K562 (cell line): Measurements from ENCODE around the gene PHLDB1.

ENCODE experiments used
- CBX8 ChIP-seq: fragments of 200-600 bp; sonication (generic); IDR thresholded peaks from 2 replicates; pipeline ENCODE4 v1.6.1; 2012; ENCODE audit warnings: borderline replicate concordance, mixed run types, low read depth, mild to moderate bottlenecking, moderate library complexity, mixed read lengths, low read length, control low read depth, inconsistent platforms; ENCODE audit not compliant: poor library complexity, severe bottlenecking; ENCODE audit errors: extremely low read depth
- HMG20A ChIP-seq: fragments of 450-650 bp; formaldehyde crosslinking; conservative IDR thresholded peaks from 2 replicates; pipeline ENCODE4 v1.4.0; 2020; ENCODE audit warnings: mild to moderate bottlenecking, mixed read lengths
- POLR2A ChIP-seq: fragments of 450-650 bp; conservative IDR thresholded peaks from 2 replicates; pipeline ENCODE4 v1.6.1; 2016
- POLR2AphosphoS5 ChIP-seq: IDR thresholded peaks from 2 replicates; pipeline ENCODE4 v1.6.1; 2011; ENCODE audit warnings: mild to moderate bottlenecking, low read depth, low read length, moderate library complexity; ENCODE audit not compliant: control insufficient read depth, insufficient read depth
- SMAD1 ChIP-seq: fragments of 150-350 bp; IDR thresholded peaks from 2 replicates; pipeline ENCODE4 v1.6.1; 2014; ENCODE audit warnings: low read length, low read depth; ENCODE audit not compliant: partially characterized antibody
- SMARCA4 ChIP-seq: fragments of 450-650 bp; IDR thresholded peaks from 2 replicates; pipeline ENCODE4 v1.6.1; 2016
- SMC3 ChIP-seq: conservative IDR thresholded peaks from 2 replicates; pipeline ENCODE4 v1.6.1; 2011; ENCODE audit warnings: low read depth, low read length, improper control_type of control experiment; ENCODE audit not compliant: insufficient read depth
- TCF7 ChIP-seq: sonication (generic); IDR thresholded peaks from 2 replicates; pipeline ENCODE4 v1.6.1; 2016; ENCODE audit warnings: antibody characterized with exemption, borderline replicate concordance
- TF ChIP-seq, protein P1 (sequence below): fragments of 250-450 bp; sonication (Bioruptor Pico); IDR thresholded peaks from 2 replicates; pipeline ENCODE4 v1.8.0; 2021; ENCODE audit warnings: borderline replicate concordance, mild to moderate bottlenecking, moderate library complexity; ENCODE audit not compliant: poor library complexity, severe bottlenecking
- TF ChIP-seq, protein P2 (sequence below): sonication (generic); formaldehyde crosslinking; IDR thresholded peaks from 2 replicates; pipeline ENCODE4 v1.9.0; 2022; ENCODE audit warnings: mild to moderate bottlenecking, missing genetic modification reagents

DNA sequence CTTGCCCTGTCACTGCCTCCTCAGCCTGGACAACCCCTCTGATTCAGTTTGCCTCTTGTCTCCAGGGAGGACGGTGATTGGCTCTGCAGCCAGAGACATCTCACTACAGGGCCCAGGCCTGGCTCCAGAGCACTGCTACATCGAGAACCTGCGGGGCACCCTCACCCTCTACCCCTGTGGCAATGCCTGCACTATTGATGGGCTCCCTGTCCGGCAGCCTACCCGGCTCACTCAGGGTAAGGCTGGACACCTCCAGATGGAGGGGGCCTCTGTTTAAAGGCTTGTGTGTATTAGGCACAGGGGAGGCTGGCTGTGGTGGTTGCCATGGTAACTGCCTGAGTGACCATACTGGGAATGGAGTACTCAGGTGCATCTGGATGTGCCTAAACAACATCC lies 8.6 kb downstream of the PHLDB1 start:
- TF ChIP-seq SMC3 (no peak), POLR2AphosphoS5 (no peak), POLR2A (no peak), TCF7 (no peak), SMAD1 (no peak), HMG20A (no peak), CBX8 (no peak), SMARCA4 (no peak)
- TF ChIP-seq, protein P1, sequence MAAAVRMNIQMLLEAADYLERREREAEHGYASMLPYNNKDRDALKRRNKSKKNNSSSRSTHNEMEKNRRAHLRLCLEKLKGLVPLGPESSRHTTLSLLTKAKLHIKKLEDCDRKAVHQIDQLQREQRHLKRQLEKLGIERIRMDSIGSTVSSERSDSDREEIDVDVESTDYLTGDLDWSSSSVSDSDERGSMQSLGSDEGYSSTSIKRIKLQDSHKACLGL (CRISPR knock-in tag): no peak
- TF ChIP-seq, protein P2, sequence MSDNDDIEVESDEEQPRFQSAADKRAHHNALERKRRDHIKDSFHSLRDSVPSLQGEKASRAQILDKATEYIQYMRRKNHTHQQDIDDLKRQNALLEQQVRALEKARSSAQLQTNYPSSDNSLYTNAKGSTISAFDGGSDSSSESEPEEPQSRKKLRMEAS: no peak
